HG03280 (cell line): Measurements from ENCODE around the gene OR10D3.
"Not testable (repeated sequence)": the region's sequence is repeated elsewhere in the genome, so short reads cannot be mapped to it uniquely, and the experiment has no call there.

Experiments used
- ATAC-seq: cut with Tn5 transposase; IDR thresholded peaks from one replicate; pipeline ENCODE4 v1.9.1; 2021; ENCODE audit warnings: mild to moderate bottlenecking, moderate library complexity; ENCODE audit not compliant: unreplicated experiment

The OR10D3 gene, protein sequence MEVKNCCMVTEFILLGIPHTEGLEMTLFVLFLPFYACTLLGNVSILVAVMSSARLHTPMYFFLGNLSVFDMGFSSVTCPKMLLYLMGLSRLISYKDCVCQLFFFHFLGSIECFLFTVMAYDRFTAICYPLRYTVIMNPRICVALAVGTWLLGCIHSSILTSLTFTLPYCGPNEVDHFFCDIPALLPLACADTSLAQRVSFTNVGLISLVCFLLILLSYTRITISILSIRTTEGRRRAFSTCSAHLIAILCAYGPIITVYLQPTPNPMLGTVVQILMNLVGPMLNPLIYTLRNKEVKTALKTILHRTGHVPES

DNA sequence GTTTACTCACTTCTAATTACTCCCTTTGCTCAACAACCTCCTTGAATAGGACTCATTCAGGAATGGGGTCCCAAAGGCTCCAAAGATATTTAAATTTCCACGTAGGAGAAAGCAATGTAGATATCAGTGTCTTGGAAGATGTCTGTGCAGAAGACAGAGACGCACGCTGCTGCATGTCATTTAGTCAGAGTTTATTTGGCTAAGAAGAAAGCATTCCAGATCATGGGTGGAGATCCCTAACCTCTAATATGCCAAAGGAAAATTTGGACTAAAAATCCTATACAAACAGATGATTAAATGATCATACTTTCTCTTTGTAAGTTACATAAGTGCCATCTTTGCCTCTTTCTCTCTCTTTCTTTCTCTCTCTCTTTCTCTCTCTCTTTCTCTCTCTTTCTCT, at the start of gene OR10D3:
OR10D3 (plus strand) TSS at position 278 of the 400 bp plus-strand sequence. CDS start 1,925 bp downstream, outside the sequence.
- no peak for ATAC-seq

DNA sequence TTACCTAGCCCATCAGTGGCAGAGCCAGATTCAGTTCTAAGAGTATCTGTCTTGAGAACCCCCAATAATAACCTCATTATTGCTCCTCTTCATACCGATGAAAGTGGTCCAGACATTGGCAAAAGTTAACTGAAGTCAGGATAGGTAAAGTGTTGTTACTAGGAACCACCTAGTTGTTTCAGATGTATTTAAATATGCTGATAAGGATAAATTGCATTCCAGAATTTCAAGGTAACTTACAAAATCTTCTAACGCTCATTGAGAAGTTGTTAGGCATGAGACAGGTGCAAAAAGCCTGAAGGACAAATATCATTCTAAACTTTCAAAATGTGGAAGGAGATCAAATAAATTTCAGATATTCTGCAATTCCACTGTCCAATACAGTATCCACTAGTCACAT, 40.1 kb upstream of the OR10D3 start:
- ATAC-seq: no peak

DNA sequence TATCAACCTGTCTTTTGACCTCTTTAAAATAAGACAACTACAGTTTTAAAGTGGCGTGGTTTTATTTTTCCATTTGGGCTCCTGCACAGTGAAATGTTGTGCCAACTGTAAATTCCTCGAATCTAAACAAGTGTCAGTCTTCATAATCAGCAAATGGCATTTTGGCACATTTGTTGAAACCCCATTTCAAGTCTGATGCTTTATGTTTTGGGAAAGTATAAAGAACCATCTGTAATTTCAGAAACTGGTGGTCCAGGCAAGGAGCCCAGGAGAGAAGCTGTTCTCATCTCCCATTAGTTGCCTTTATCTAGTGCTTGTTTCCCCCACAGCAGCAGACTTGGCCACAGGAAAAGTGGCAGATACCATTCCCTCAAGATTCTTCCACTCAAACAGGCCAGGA, 35.2 kb upstream of the OR10D3 start:
- ATAC-seq: no peak

DNA sequence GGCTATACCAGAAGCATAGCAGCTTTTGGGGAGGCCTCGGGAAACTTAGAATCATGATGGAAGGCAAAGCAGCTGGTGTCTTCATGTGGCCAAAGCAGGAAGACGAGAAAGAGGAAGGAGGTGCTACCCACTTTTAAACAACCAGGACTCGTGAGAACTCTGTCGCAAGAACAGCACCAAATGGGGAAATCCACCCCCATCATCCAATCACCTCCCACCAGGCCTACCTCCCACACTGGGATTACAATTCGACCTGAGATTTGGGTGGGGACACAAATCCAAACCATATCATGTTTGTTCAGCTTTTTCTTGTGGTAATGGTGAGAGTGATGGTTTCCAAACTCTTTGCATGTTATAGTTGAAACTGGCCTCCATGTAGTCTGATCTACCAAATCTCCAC, 32.5 kb upstream of the OR10D3 start:
- no peak for ATAC-seq

DNA sequence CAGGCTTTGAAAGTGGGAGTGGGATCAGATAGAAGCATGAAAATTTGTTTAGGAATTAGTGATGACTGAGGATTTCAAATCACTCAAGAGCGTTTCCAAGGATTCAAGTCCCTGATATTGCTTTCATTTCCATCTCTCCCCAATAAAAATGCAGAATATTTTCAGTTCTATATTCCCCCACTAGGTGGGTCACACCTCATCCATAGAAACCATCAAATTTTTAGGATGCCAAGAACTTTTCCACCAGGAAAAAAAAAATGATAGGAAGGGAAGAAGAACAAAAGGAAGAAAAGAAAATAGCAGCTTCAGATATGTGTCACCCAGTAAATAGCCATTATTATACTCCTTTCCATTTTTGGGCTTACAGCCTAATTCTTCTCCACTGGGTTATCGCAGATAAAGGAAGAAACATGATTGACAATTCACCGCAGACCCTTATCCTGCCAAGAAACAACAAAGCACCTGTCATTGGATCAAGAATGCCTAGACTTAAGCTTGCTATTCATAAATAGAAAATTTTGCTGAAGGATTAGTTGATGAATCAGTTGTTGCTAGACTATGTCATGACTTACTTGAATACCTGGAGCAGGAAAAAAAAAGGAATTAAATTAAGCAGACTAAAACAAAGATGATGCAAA, 30.3 kb upstream of the OR10D3 start:
- no peak for ATAC-seq

DNA sequence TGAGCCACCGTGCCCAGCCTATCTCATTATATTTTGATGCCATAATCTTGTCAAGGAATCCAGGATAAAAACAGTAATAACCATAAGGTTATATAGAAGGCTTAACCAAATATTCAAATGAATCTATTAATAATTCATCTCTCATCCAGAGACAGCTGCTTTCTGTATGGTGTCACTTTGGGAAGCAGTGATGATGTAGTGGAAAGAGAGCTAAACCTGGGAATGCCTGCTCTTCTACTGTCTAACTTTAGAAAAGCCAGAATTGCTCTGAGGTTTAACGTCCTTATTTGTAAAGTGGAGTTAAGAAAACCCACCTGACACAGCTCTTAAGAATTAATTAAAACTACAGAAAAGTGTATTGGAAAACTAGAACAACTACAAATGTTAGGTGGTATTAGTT, 29.3 kb upstream of the OR10D3 start:
- no peak for ATAC-seq

DNA sequence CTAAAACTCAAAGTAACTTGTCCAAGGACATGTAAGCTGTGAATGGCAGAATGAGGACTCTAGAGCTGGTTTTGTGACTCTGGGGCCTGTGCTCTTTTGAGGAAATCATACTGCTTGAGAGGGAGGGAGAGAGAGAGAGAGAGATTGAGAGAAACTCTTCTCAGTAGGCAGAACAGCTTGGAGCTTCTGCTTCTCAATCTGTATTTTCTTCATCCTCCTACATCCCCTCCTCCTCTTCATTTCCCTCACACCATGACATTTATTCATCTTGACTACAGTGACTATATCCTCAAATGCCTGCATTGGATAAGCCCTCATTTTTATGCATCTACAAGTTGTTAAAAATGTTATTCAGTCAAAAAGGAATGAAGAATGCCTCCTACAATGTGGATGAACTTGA, 23.7 kb upstream of the OR10D3 start:
- ATAC-seq: no peak

DNA sequence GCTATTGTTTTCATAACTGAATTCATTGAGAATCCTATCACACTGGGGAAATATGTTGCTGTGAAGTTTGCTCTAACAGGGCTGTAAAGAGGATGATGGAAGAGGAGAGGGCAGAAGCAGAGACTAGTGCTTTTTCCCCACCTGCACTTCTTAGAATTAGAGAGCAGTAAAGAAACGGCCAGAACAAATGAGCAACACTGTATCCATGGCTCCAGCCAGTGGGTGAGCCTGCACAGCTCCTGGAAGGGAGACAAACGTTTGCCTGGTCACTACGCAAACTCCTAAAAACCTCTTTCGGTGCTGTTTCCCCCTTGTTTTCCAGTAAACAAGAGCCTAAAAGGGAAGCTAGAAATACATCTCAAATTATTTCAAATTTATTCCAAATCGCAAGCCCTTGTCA, 22.2 kb upstream of the OR10D3 start:
- no peak for ATAC-seq

DNA sequence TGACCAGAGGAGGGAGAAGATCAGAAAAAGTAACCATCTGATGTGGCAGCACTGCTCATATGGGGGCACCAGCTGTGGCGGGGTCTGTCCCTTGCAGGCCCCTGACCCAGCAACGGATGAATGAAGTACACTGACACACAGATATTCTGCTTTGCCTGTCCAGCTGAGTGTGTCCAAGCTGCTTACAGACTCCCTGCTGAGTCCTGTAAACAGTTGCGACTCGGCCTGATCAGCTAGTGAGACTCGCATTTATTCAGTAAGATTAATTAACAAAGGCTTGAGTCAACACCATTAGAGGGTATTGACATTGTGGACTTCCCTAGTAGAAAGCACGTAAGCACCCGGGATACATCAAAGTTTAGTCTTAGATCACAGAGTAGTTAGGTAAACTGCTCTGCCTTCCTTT, 15.3 kb upstream of the OR10D3 start:
- no peak for ATAC-seq

DNA sequence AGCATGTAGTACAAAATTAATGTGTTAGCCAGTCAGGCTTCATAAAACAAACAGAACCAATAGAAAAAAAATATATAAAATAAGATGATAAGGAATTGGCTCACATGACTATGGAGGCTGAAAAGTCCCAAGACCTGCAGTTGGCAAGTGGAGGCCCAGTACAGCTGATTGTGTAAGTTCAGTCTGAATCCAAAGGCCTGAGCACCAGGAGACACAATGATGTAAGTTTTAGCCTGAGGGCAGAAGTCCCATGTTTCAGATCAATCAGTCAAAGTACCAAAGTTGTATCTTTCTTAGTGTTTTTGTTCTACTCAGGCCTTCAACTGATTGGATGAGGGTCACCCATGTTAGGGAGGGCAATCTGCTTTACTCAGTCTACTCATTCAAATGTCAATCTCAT, 14.3 kb upstream of the OR10D3 start:
- no peak for ATAC-seq

DNA sequence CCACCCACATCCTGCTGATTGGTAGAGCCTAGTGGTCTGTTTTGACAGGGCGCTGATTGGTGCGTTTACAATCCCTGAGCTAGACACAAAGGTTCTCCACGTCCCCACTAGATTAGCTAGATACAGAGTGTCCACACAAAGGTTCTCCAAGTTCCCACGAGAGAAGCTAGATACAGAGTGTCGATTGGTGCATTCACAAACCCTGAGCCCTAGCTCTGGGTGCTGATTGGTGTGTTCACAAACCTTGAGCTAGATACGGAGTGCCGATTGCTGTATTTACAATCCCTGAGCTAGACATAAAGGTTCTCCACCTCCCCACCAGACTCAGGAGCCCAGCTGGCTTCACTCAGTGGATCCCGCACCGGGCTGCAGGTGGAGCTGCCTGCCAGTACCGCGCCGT, 12.8 kb upstream of the OR10D3 start:
- not testable (repeated sequence) for ATAC-seq

DNA sequence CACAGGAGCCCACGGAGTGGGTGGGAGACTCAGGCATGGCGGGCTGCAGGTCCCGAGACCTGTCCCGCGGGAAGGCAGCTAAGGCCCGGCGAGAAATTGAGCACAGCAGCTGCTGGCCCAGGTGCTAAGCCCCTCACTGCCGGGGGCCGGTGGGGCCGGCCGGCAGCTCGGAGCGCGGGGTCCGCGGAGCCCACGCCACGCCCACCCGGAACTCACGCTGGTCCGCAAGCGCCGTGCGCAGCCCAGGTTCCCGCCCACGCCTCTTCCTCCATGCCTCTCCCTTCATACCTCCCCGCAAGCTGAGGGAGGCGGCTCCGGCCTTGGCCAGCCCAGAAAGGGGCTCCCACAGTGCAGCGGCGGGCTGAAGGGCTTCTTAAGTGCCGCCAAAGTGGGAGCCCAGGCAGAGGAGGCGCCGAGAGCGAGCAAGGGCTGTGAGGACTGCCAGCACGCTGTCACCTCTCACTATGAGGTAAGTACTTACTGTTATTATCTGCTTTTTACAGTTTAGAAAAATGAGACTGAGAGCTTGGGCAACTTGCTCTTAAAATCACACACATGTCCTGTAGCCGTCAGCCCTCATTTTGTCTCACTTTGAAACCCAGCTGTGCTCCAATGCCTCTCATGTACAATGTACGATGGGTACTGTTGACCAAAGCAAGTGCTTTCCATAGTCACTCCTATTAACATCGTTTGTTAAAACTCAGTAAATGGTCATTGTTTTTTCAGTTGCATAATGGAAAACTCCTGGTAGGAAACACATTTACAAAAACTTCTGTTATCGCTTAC, 12.2 kb upstream of the OR10D3 start:
- ATAC-seq: no peak

DNA sequence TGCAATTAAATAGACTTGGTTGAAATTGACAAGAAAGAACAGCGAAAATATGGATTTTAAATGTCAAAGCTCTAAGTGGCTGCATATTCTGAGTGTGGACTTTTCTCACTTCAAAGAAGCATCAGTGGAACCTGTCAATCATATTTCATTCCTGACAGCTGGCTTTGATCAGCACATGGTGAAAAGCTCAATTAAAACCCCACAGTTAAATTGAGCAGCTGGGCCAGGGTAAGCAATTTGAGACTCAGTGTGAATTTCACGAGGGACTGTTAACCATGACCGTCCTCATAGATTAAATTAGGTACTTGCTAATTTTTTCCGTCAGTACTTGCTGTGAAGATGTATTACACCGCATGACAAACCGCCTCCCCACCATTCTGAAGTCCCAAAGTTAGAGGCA, 11.0 kb upstream of the OR10D3 start:
- ATAC-seq: no peak

DNA sequence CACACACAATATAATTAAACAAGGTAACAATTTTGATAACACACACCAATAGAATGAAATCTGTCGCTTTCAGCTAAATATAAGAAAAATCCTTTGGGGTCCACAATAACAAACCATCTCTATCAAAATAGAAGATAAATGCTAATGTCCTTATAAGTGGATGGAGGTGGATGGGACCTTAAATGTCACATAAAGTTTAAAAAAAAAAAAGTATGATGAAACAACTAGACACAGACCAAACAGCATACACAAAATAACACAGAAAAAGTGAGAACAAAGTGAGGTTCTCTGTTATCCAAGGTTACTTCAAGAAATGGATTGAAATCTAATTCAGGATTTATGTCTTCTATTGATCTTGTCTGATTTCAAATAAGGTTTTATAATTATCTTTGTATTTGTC, 10.5 kb upstream of the OR10D3 start:
- no peak for ATAC-seq

DNA sequence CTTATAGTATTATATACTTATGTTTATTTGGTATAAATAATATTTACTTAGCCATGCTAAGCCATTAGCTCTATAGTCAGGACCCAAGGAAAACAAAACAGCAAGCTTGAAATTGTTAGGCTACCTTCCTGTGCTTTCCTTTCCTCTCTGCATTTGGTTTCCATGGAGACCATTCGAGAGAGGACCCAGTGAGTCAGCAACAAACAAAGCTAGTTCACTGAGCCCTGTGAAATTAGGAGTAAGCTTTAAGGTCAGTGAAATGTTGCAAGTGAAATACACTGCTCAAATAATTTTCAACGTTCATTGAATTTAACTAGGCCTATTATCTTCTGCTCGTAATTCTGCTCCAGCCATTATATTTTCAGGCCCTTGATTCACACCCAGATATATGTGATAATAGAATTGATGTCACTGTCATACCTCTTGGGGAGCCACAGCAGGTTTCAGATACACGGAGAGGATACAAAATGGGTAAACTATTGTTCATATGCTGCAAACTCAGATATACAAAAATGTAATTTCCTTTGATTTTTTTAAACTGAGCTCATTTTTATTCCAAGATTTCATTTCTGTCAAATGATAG, 9.1 kb upstream of the OR10D3 start:
- ATAC-seq: no peak

DNA sequence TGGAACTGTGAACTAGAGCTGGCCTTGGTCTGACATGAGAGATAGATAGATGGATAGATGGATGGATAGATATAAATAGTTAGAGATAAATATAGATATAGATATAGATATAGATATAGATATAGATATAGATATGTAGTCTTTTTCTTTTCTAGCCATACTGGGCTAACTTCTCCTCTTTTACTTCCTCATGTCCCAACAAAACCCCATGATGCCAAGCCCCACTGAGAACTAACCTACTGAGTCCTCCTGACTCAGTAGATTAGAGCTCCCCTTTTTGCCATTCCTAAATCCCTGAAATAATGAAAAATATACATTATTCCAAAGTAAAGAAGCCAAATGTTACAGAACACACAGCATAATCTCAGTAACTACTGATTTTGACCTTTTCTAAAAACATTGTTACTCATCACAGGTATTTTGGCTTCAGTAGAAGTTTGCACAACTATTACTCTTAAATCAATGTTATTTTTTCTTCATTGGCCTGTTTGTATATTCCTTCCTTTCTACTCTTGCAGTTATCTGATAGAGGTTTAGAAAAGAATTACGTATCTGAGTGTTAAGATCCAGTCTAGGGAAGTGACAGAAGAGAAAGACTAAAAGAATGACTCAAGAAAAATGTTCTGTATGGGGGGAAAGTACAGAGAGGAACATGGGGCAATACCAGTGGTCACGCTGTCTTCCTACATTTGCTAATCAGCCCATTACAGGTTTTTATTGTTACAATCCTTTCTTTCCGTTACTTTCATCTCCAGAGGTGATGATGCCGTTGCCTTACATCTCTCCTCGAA, 6.0 kb upstream of the OR10D3 start:
- ATAC-seq: no peak

DNA sequence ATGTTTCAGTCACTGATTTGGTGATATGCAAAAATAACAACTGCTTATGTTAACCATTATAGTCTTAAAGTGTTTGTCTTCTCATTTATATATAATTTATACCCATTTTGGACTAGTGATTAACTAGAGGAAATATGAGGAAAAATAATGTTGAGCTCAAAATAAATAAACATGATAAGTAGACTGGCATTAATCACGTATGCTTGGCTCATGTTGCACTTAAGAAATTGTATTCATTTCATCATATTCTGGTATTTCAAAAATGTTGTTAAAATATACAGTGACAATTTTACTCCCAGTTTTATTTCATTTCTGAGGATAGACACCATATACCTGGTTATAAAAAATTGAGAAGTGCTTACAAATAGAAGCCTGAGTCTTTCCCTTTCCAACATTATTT, 3.8 kb upstream of the OR10D3 start:
- ATAC-seq: no peak

DNA sequence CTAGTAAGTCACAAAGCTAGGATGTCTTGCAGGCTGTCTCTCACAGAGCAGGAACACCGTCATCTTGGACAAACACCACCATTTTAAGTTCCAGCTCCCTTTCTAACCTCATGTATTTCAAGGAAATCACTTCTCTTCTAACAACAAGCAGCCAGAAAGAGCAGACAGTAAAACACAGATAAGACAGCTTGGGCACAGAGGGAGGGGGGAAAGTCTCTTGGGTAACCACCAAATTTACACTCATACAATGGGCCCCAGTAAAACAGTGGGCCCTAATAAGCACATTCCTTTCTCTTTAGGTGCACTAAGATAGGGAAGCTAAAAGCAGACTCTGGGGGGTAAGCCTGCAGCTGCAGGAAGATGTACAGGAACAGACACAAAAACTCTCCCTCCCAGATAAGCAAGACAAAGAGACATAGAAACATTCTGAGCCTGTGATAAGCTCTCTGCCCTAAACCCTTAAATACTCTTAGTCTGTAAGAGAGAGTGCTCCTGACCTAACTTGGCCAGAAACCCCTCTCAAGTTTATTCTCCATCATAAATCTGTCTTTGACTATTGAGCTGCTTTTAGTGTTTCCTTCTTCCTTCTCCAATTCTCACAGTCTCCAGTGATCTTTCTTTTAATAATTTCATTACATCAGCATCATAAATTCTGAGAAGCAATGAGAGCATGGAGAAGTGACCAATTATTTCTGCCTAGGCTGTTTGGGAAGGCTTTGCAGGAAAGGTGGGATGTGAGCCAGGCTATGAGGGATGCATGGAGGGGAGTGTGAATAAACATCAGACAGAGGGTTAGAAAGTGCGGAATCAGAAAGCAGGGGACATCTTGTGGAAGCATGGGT, 7.4 kb downstream of the OR10D3 start:
- ATAC-seq: no peak

DNA sequence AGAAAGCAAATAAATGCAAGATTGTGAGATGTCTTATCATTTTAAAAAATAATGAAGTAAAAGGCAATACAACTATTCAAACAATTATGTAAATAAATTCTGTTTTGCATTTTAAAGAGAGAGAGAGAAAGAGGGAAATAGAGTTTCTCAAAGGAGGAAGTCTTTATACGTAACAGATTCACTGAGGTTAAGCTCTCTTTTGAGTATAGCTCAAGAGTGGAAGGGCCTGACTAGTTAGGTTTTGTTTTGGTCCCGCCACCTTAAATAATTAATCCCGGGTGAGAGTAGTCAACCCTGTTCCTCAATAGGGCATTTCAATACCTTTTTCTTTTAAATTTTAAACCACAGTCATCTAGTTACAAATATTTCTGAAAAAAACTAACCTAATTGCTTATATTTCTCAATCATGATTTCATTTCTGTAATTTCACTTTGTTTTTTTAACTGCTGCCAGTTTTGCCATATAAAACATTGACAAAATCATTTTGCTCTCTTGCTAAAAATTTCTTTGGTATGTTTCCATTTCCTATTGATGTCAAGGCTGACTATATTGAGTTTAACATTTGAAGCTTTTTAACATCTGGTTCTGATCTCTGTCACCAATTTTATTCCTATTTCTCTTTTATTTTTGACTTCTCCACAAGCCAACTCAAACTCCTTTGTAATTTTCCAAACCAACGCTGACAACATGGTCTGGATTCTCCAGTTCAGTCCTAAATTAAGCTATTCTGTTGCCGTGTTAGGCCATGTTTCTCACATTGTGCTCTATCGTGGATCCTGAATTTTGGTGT, 10.3 kb downstream of the OR10D3 start:
- no peak for ATAC-seq
